GM12878 (cell line): ENCODE measurements around the gene ZNF546. TPM values are rescaled to one million over a fixed set of nuclear protein-coding genes. Genes with fewer than 3 reads are reported as not detected.

Experiments
- ATAC-seq: fragments of 200-7000 bp; cut with Tn5 transposase; 3 replicates; pipeline ENCODE4 v1.9.1; 2020; ENCODE audit warnings: mild to moderate bottlenecking, moderate library complexity
- BruUV-seq: library from RNA; stranded (reverse); fragments of 400-500 nt; replicated peaks from 2 replicates; lab custom pipeline; 2021; lab: Mats Ljungman, UMichigan
- CTCF ChIA-PET: fragments of 300-600 bp; sonication (Branson Sonifier 250); formaldehyde crosslinking; extraction: SDS; loops from one replicate; lab custom pipeline; 2021; ENCODE audit warnings: inconsistent platforms; lab: Yijun Ruan, JAX
- POLR2A ChIA-PET: fragments of 350-600 bp; formaldehyde crosslinking; extraction: SDS; loops from one replicate; lab custom pipeline; 2021; ENCODE audit warnings: inconsistent platforms; lab: Charles Lee
- RAD21 ChIA-PET: fragments of 300-600 bp; sonication (Branson Sonifier 250); formaldehyde crosslinking; loops from one replicate; lab custom pipeline; 2023; ENCODE audit warnings: antibody characterized with exemption; ENCODE audit not compliant: unreplicated experiment; lab: Charles Lee
- SMC1A ChIA-PET: fragments of 300-600 bp; sonication (Branson Sonifier 250); formaldehyde crosslinking; loops from one replicate; lab custom pipeline; 2023; ENCODE audit not compliant: unreplicated experiment, uncharacterized antibody; lab: Charles Lee
- DNase-seq: peaks from one replicate; pipeline ENCODE4 v3.0.0-alpha.2; 2011; ENCODE audit warnings: low read depth, low spot score
- FAIRE-seq: peaks from 3 replicates; lab custom pipeline; 2011; peaks lifted over from hg19 to GRCh38; lab: Jason Lieb, UNC
- H2AFZ ChIP-seq: 2 replicates; pipeline ENCODE4 v1.6.0; 2011; ENCODE audit warnings: low read depth, low read length, control low read depth; ENCODE audit not compliant: control insufficient read depth
- H3K27ac ChIP-seq: 2 replicates; pipeline ENCODE4 v1.5.1; 2011; ENCODE audit warnings: control low read depth; ENCODE audit not compliant: control insufficient read depth, insufficient read depth
- H3K27me3 ChIP-seq, 2 experiments: replicated peaks in 1 of 2; 2 replicates each; pipeline versions ENCODE4 v1.6.0 to v1.6.1; 2011; ENCODE audit warnings: low read length in 1 of 2; ENCODE audit not compliant: control insufficient read depth in 2 of 2, insufficient read depth in 2 of 2
- H3K36me3 ChIP-seq, 2 experiments: 2 replicates each; pipeline ENCODE4 v1.5.1; 2011; ENCODE audit warnings: low read length in 1 of 2; ENCODE audit not compliant: control insufficient read depth in 2 of 2, insufficient read depth in 2 of 2
- H3K4me1 ChIP-seq: 2 replicates; pipeline ENCODE4 v1.6.1; 2011; ENCODE audit warnings: mild to moderate bottlenecking, low read length, moderate library complexity, mixed read lengths; ENCODE audit not compliant: control insufficient read depth, insufficient read depth
- H3K4me2 ChIP-seq: 2 replicates; pipeline ENCODE4 v1.6.0; 2011; ENCODE audit warnings: control low read depth; ENCODE audit not compliant: control insufficient read depth, insufficient read depth
- H3K4me3 ChIP-seq: fragments of 200-600 bp; sonication (generic); 2 replicates; pipeline ENCODE4 v1.5.1; 2016
- H3K79me2 ChIP-seq: 2 replicates; pipeline ENCODE4 v1.6.0; 2011; ENCODE audit warnings: low read length; ENCODE audit not compliant: control insufficient read depth, insufficient read depth
- H3K9ac ChIP-seq: 2 replicates; pipeline ENCODE4 v1.8.0; 2011; ENCODE audit warnings: low read length, control low read depth, mixed read lengths; ENCODE audit not compliant: control insufficient read depth, insufficient read depth
- H3K9me3 ChIP-seq: replicated peaks from 3 replicates; pipeline ENCODE4 v1.5.1; 2011; ENCODE audit warnings: mild to moderate bottlenecking, low read length; ENCODE audit not compliant: control insufficient read depth, insufficient read depth
- H4K20me1 ChIP-seq: 2 replicates; pipeline ENCODE4 v1.6.0; 2011; ENCODE audit not compliant: control insufficient read depth, insufficient read depth
- BCL11A ChIP-seq: IDR thresholded peaks from 2 replicates; pipeline ENCODE4 v1.6.1; 2011; ENCODE audit warnings: low read depth, low read length
- CHD2 ChIP-seq: IDR thresholded peaks from 2 replicates; pipeline ENCODE4 v1.6.1; 2011; ENCODE audit warnings: low read depth, low read length, improper control_type of control experiment, borderline replicate concordance
- CHD4 ChIP-seq: fragments of 200-600 bp; sonication (generic); IDR thresholded peaks from 2 replicates; pipeline ENCODE4 v1.6.1; 2016; ENCODE audit warnings: mild to moderate bottlenecking
- CREM ChIP-seq: IDR thresholded peaks from 2 replicates; pipeline ENCODE4 v1.6.1; 2014; ENCODE audit warnings: antibody characterized with exemption, low read depth
- E4F1 ChIP-seq: fragments of 450-650 bp; IDR thresholded peaks from 2 replicates; pipeline ENCODE4 v1.6.1; 2018; ENCODE audit warnings: borderline replicate concordance, mild to moderate bottlenecking; ENCODE audit not compliant: partially characterized antibody
- IRF4 ChIP-seq: IDR thresholded peaks from 2 replicates; pipeline ENCODE4 v1.6.1; 2011; ENCODE audit warnings: low read depth, low read length
- MLLT1 ChIP-seq: fragments of 450-650 bp; IDR thresholded peaks from 2 replicates; pipeline ENCODE4 v1.6.1; 2016; ENCODE audit warnings: mild to moderate bottlenecking
- MTA2 ChIP-seq: fragments of 450-650 bp; IDR thresholded peaks from 2 replicates; pipeline ENCODE4 v1.6.1; 2016; ENCODE audit warnings: low read depth, mild to moderate bottlenecking, moderate library complexity
- RCOR1 ChIP-seq: conservative IDR thresholded peaks from 2 replicates; pipeline ENCODE4 v1.6.1; 2012; ENCODE audit warnings: low read depth, low read length, improper control_type of control experiment
- SMAD1 ChIP-seq: fragments of 450-650 bp; IDR thresholded peaks from 2 replicates; pipeline ENCODE4 v1.6.1; 2018; ENCODE audit warnings: mild to moderate bottlenecking, low read depth; ENCODE audit not compliant: partially characterized antibody
- SP1 ChIP-seq: IDR thresholded peaks from one replicate; pipeline ENCODE4 v1.6.1; 2011; ENCODE audit warnings: low read depth, low read length
- TAF1 ChIP-seq: IDR thresholded peaks from 2 replicates; pipeline ENCODE4 v1.6.1; 2011; ENCODE audit warnings: mild to moderate bottlenecking, low read depth, low read length, borderline replicate concordance
- YY1 ChIP-seq: IDR thresholded peaks from 2 replicates; pipeline ENCODE4 v1.6.1; 2011; ENCODE audit warnings: low read depth, mild to moderate bottlenecking, low read length
- ZBTB33 ChIP-seq: fragments of 450-650 bp; IDR thresholded peaks from 2 replicates; pipeline ENCODE4 v1.6.1; 2017; ENCODE audit warnings: mild to moderate bottlenecking
- WGBS: methylation state at CpG from one replicate; pipeline ENCODE4 v1.1.6; 2016; ENCODE audit warnings: low lambda C conversion rate; ENCODE audit not compliant: insufficient replicate concordance, insufficient coverage; ENCODE audit errors: missing lambda C conversion rate; 5-methylcytosine and 5-hydroxymethylcytosine counted together
- in situ Hi-C: fragments of 300-500 bp; cut with MboI; formaldehyde crosslinking; loops from 9 replicates; pipeline ENCODE4 v1.14.3; 2018; ENCODE audit warnings: mixed read lengths
- intact Hi-C: fragments of 100-400 bp; cut with micrococcal nuclease; formaldehyde crosslinking; loops from one replicate; pipeline ENCODE4 v1.14.2; 2022; ENCODE audit not compliant: unreplicated experiment
- polyA plus RNA-seq, 11 experiments: library from polyadenylated mRNA; depleted of rRNA in 4 of 11; unstranded in 6 of 11; stranded (reverse) in 5 of 11; fragments of >200 nt; fragmentation: Nextera tagmentation in 4 of 11; fragmentation: Illumina TruSeq in 1 of 11; extraction: Ambion mirVana in 4 of 11; extraction: Trizol in 1 of 11; gene quantifications; 1 replicate in 1 of 11; 2 replicates in 10 of 11; pipeline versions ENCODE4 v1.2.1 to v1.2.3, GENCODE V29; 2011 to 2016; ENCODE audit warnings: inconsistent platforms in 2 of 11, missing spikeins in 2 of 11, low read depth in 1 of 11
- total RNA-seq, 4 experiments: library from RNA; depleted of rRNA in 3 of 4; stranded (reverse); fragments of >200 nt in 3 of 4; fragmentation: Illumina TruSeq in 1 of 4; extraction: Trizol in 1 of 4; gene quantifications; 2 replicates each; pipeline versions ENCODE4 v1.2.1 to v1.2.3, GENCODE V29; 2013 to 2021
- TF ChIP-seq, protein P1 (sequence below): IDR thresholded peaks from 2 replicates; pipeline ENCODE4 v1.6.1; 2011; ENCODE audit warnings: mild to moderate bottlenecking, low read depth, low read length, moderate library complexity; ENCODE audit not compliant: insufficient replicate concordance
- TF ChIP-seq, protein P2 (sequence below): IDR thresholded peaks from 2 replicates; pipeline ENCODE4 v1.6.1; 2011; ENCODE audit warnings: low read depth, mild to moderate bottlenecking, low read length, moderate library complexity, borderline replicate concordance; ENCODE audit errors: extremely low read depth

The ZNF546 gene
- total and polyA plus RNA-seq, 10 of the 15 experiments (the other 5 are each of a cell fraction or from before 2014, with no cell fraction given), result 0.88 to 4.1 (median 2.4) TPM

DNA sequence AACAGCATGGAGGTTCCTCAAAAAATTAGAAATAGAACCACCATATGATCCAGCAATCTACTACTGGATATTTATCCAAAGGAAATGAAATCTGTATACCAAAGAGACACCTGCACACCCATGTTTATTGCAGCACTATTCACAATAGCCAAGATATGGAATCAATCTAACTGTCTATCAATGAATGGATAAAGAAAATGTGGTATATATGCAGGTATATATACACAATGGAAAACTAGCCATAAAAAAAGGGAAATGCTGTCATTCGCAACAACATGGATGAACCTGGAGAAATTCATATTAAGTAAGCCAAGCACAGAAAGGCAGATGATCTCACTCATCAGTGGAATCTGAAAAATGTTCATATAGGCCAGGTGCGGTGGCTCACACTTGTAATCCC lies 56.6 kb downstream of the ZNF546 start (continued):
- TF ChIP-seq ZBTB33, result no peak

- CTCF ChIA-PET, result interaction anchor here (1.5 kb wide), 1 partner anchor 54 kb away, joined by 4 read pairs; no protein-coding TSS in a partner anchor
- peak overlapping the region; percentile 70 for H3K4me2 ChIP-seq
- POLR2A ChIA-PET, result interaction anchor here (0.6 kb wide), 2 partner anchors 11 to 29 kb away, joined by 3 to 6 read pairs; no protein-coding TSS in a partner anchor
- no peaks in the 10 kb centered on the region; the same call in 1 of the 2 replicates for H3K4me1 ChIP-seq
- no peak overlapping the region for H2AFZ ChIP-seq
- H3K9me3 ChIP-seq, result peaks cover 14% of the 10 kb centered on the region
- intact Hi-C loops, result no loop called here
- H3K27ac ChIP-seq, result no peak overlapping the region
- no peaks in the 10 kb centered on the region; a peak in 2 of 4 replicates for H3K36me3 ChIP-seq
- in situ Hi-C loops, result no loop called here
- H3K27me3 ChIP-seq, result no peaks in the 10 kb centered on the region
- no peak overlapping the region for H3K9ac ChIP-seq
- no peaks in the 10 kb centered on the region for H4K20me1 ChIP-seq
- no TSS peak for BruUV-seq
- 97% methylated on average over 9 of the region's 9 CpGs for WGBS
- DNase-seq, result no peak
- H3K79me2 ChIP-seq, result peaks cover 20% of the 10 kb centered on the region
- SMC1A ChIA-PET, result interaction anchor here (0.9 to 1.4 kb wide), 2 partner anchors 53 to 85 kb away, joined by 3 read pairs; no protein-coding TSS in a partner anchor
- RAD21 ChIA-PET, result interaction anchor here (1.0 kb wide), 1 partner anchor 58 kb away, joined by 3 read pairs; the partner anchor contains the start of gene ZNF546
- ATAC-seq, result no peak
- FAIRE-seq, result no peak
- peak overlapping the region; percentile 72 for H3K4me3 ChIP-seq
- TF ChIP-seq CREM (no peak), IRF4 (no peak), MLLT1 (no peak), E4F1 (no peak), TAF1 (no peak), YY1 (no peak), SP1 (no peak), CHD4 (no peak), RCOR1 (no peak), BCL11A (no peak), SMAD1 (no peak), MTA2 (no peak), CHD2 (no peak)
- TF ChIP-seq, protein P1, sequence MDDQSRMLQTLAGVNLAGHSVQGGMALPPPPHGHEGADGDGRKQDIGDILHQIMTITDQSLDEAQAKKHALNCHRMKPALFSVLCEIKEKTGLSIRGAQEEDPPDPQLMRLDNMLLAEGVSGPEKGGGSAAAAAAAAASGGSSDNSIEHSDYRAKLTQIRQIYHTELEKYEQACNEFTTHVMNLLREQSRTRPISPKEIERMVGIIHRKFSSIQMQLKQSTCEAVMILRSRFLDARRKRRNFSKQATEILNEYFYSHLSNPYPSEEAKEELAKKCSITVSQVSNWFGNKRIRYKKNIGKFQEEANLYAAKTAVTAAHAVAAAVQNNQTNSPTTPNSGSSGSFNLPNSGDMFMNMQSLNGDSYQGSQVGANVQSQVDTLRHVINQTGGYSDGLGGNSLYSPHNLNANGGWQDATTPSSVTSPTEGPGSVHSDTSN, result no peak
- TF ChIP-seq, protein P2, sequence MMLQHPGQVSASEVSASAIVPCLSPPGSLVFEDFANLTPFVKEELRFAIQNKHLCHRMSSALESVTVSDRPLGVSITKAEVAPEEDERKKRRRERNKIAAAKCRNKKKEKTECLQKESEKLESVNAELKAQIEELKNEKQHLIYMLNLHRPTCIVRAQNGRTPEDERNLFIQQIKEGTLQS, result no peak
Observed at GRCh38 chr19:40054632-40055031, 57.8 kb downstream of the ZNF546 start.
